Activated T-cell treated with anti-CD3 and anti-CD28 coated beads for 48 hours (primary cell): ENCODE results near the gene ARHGAP6.

Experiments
- DNase-seq: peaks from one replicate; pipeline ENCODE4 v3.0.0-alpha.2; 2020; ENCODE audit warnings: low read depth

Gene ARHGAP6

DNA sequence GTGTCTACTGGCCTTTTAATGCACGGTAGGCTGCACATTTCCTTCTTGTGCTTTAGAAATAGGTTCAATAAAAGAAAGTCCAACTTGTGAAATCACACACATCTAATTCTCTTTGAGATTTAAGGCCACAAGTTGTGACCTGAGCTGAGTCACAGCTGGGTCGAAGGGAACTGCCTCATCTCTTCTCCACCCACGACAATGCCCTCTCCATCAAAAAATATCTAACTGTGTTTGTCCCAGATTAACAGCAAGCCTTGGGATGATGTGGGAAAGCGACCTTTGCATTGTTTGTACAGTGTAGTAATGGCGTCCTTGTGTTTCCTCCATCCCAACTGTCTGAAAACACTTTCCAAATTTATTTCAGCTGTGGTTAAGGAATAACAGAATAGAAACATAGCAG, 203.6 kb downstream of the ARHGAP6 start:
- no peak for DNase-seq

DNA sequence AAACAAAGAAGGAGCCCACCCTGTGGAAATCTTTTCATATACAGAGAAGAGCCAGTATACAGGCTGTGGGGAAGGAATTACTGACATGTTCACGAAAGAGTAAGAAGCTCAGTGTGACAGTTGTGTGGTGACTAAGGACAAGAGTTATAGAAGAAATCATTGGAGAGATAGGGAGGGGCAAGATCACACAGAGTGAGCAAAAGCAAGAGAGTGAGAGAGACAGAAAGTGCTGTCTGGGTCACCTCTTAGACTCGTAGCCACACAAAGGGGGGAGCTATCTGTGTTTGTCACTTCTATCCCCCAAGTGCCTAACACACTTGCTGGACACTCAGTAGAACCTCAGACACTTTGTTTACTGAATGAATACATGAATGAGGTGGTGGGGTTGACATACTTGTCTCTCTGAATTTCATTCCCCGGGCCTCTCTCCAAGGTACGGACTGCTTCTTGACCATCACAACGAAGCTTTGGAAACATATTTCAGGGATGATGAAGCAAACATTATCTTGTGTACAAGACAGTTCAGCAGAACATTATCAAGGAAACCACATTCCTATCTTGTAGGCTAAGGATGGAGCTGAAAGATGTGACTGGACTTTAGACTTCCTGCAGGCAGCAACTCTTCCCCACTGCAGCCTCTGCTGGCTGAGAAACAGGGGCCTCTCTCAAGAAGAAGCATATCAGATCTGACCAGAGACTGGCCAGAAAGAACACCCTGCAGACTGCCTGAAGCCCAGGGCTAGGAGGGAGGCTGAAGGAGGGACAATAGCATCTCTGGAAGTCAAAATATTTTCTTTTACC, 204.3 kb downstream of the ARHGAP6 start:
- DNase-seq = no peak

DNA sequence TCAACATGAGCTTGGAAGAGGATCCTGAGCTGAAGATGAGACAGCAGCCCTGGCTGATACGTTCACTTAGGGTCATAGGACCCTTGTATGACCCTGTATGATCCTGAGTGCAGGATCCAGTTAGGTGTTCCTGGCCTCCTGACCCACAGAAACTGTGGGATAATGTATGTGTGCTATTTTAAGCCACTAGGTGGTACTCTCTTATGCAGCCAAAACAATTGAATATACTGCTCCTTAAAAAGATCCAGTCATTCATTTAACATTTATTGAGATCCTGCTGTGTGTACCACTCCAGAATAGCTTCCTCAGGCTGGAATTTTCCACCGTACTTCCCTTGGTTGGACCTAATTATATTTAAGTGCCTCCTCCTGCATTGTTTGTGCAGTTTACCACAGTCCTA, 205.4 kb downstream of the ARHGAP6 start:
- no peak for DNase-seq

DNA sequence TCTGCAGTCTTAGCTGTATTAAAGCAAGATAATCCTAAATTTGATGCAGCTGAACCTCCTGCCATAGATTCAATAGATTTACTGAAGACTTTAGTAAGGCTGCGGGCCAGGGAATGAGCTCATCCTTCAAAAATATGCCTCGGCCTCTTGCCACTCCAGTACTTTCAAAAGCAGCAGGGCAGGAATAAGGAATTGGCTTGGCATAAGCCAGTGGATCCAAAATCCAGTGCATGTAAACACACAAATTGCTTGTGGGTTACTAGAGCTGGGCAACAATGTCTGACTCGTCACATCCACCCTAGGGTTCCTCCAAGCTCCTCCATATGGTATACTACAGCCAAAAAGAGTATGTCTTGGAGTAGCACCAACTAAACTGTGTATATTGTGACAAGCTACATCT, 207.6 kb downstream of the ARHGAP6 start:
- DNase-seq = no peak

DNA sequence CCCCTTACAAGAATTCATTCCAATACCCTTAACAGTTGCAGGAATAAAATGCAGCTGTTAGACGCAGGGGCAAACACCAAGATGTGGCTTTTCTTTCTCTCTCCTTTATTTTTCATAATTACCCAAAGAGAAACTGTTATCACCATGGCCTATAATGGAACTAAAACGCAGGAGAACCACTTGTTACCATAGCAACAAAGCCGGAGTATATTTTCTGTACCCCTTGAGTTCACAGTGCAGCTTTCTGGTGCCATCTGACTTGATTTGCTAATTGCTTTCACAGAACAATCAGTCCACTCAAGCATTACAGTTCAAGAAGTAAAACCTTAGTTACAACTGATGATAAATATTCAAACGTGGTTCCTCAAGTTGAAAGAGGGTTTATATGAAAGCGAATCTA, 214.6 kb downstream of the ARHGAP6 start:
- no peak for DNase-seq

DNA sequence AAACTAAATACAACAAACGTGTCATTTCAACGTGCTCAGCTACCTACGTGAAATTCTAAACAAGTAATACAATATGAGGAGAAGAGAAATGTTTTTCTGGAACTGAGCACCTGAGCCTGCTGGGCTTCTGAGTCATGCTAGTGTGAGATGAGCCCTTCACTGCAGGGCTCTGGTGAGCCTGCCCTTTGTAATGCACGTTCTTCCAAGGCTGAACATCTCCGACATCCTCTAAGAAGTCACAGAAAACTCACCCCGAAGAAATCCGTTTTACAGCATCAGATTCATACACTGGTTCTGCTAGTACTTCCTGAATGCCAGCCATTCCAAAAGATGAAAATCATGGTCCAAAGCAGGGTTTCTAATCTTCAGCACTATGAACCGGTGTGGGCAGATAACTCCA, 215.4 kb downstream of the ARHGAP6 start:
- no peak for DNase-seq

DNA sequence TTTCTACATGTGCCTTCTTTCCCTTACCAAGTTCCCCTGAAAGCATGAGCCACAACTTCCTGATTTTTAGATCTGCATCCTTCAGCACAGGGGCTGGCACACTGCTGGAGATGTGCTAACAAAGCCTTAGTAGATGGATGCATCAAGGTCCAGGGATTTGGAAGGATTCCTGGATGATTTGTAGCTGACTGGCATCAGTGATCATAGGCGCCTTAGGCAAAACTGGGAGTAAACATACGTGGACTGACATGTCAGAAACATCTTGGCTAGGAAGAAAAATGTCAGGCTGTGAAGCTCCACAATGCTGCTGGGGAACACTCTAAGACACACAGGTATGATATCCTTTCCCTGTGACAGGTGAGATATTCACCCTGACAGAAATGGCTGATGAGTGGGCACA, 216.1 kb downstream of the ARHGAP6 start:
- no peak for DNase-seq

DNA sequence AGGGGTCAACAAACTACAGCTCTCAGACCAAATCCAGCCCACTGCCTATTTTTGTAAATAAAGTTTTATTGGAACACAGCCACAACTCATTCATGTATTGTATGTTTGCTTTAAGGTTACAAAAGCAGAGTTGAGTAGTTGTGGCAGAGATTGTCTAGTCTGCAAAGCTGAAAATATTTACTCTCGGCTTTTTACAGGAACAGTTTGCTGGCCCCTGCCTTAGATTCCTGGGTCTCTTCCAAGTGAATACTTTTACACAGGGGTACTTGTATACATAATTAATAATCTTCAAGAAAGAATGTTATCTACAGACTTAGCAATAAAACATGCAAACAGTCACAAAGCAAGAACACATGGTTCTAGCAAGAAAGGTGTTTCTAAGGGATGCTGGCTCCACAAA, 218.3 kb downstream of the ARHGAP6 start:
- DNase-seq = no peak

DNA sequence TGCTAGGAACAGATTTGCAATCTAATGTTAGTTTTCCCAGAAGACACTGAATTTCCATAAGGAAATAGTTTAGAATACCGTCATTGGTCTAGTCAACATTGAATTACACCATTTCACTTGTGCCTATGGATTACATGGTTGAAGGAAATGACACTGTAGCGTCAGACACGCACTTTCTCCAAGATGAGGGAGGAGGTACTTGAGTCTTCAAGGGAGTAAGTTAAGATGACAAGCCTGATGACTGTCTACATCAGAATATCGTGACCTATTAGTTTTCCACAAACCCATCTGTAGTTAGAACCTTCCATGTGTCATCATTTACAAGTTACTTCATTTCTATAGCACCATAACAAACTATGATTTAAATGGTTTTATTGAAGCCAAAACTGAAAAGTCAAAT, 218.8 kb downstream of the ARHGAP6 start:
- no peak for DNase-seq

DNA sequence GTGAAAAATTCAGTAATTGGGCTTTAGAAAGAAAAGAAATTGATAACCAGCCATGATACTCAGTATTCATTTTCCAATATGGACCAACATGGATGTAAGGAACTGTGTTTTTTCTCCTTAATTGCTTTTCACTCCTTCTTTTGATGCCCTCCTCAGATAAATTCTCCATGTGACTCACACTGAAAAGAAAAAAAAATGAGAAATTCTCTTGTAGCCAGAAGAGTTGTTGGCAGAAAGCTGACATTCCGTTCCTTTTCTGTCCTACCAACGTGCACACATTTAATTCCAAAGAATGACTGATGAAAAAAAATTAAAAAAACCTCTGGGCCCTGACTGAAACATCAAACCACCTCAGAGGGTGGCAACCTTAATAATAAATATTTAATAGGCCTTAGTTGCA, 219.4 kb downstream of the ARHGAP6 start:
- no peak for DNase-seq

DNA sequence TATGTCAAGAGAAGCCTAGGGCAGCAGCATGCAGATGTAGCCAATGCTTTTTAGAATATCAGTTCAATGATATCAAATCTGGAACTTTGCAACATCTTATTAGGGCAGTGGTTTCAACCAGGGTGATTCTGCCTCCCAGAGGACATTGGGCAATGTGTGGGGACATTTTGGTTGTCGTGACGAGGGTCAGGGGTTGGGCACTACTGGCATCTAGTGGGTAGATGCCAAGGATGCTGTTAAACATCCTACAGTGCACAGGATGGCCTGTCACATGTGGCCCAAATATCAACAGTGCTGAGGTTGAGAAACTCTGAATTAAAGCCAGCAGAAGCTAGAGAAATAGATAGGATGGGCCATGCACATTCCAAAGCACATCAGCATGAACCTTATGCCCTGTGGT, 220.2 kb downstream of the ARHGAP6 start:
- no peak for DNase-seq

DNA sequence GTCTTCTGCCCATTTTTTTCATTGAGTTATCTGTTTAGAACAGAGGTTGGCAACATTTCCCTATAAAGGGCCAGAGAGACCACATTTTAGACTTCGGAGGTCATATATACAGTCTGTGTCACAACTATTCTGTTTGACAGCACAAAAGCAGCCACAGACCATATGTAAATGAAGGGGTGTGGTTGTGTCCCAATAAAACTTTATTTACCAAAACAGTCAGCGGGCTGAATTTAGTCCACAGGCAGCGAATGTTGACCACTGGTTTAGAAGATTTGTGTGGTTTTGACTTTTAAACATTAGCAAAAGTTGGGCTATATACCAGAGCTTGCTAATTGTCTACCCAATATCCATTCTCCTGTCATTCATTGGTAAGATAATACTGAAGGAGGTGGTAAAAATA, 221.7 kb downstream of the ARHGAP6 start:
- no peak for DNase-seq

DNA sequence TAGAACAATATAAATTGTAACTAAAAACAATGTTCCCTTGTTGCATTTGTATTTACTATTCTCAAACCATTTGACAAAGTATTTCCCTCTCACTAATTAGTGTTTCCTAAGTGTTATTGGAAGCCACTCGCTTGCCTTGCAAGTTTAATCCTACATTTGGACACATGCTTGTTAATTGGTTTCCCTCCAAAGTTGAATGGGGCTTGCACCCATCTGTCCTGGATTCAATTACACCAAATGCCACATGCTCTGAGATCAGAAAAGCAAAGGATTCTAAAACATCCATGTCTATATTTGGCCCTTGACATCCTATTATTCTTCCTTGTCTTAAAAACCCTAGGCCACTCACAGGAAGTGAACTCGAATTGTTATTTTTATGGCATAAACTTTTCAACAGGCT, 225.9 kb downstream of the ARHGAP6 start:
- DNase-seq = no peak

DNA sequence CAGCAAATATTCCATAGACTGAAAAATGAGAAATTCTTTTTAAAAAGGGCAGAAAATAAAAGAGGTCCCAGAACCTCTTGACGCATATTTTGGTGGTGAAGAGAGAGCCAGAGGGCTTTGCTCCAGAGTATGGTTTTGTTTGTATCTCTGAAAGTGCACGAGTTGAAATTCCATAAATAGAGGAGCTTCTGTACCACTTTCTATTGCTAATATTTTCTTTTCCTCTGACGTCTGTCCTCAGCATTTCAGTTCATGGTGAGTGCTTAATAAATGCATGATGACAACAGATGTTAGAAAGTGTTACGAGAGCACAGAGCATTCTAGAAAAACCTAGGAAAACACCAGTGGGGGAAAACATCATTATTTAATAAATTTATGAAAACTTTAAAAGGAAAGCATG, 227.0 kb downstream of the ARHGAP6 start:
- DNase-seq = no peak

DNA sequence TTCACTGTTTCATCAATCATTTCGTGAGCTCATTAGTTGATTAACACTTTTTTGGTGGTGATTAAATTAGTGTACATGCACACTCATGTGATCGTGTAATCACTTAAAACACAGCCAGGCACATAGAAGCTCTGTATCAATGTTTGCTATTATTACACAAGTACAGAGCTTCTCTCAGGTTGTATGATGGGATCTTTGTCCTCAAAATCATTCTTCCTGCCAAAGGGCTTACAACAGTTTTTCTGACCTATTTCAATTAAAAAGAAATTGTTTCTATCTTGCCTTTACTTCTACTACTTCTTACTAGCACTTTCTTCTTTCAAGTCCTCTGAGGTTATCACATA, 227.4 kb downstream of the ARHGAP6 start:
- no peak for DNase-seq

DNA sequence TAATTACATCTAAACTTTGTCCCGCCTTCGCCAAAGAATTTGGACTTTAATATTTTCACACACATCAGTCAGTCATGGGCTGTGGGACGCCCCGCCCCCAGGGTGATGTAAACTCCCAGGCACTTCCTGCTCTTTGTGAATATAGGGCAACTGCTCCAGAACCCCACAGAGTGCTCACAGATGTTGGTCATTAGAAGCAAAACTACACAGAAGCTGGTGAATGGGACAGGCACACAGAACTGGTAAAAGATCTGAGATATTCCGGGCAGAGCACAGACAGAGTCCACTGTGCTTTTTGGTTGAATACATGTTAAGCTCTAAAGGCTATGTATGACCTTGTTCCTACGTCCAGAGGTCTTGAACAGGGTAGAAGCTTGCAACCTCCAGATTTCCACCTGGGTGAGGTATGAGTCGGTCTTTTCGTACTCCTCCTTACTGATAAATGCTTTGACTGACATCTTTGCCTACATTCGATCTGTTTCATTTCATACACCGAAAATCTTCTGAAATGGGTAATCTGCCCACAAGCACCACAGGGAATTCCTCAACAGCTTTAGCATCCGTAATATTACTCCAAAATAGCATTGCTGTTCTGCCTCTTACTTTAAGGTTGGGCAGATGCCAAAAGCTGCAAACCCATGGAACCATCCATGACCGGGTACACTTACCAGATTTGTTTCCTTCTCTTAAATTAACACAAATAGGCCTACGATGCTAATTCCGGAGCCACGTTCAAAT, 227.9 kb downstream of the ARHGAP6 start:
- DNase-seq = no peak

DNA sequence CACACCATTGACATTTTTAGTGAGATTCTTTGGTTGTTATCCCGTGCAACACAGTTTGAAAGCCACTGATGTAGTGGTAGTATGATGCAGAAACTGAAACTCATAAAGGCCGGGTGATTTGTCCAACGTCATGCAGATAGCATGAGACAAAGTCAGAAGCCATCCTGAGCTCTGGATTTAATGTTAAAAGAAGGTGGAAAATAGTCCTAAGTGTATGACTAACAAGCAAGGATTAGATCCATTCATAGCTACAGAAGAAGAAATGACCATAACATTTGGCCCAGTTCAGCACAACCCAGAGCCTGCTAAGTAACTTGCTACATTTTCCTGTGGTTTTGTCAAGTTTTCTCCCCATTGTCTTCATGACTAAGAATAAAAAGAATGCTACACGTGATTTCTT, 230.2 kb downstream of the ARHGAP6 start:
- DNase-seq = no peak

DNA sequence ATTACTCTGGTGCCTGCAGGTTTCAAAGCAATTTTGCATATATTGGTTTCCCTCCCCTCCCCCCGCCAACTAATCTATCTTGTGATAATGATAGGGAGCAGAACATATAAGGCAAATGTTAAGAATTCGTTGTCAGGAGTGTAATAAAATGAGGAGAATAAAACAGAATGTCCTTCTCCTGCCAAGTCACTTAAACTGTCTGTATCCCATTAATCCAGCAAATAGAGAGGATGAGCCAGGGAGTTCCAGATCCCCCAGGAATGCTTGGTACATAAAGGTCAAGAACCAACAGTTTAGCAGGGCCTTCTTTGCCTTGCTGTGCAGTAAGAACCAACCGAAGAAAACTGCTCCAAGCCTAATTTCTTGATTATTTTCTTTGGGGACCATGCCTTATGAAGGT, 231.1 kb downstream of the ARHGAP6 start:
- DNase-seq = no peak

DNA sequence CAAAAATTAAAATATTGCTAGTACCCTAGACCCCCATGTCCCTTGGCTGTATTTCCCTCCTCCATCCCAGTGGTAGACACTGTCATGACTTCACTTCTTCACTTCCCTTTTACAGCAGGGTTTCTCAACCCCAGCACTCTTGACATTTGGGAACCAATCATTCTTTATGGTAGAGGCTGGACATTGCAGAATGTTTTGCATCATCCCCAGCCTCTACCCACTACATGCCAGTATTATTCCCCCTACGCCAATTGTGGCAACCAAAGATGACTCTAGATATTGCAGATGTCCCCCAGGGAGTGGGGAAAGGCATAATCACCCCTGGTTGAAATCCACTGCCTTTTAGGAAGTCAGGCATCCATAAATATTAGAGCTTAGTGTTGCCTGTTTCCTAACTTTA, 233.9 kb downstream of the ARHGAP6 start:
- DNase-seq = no peak

DNA sequence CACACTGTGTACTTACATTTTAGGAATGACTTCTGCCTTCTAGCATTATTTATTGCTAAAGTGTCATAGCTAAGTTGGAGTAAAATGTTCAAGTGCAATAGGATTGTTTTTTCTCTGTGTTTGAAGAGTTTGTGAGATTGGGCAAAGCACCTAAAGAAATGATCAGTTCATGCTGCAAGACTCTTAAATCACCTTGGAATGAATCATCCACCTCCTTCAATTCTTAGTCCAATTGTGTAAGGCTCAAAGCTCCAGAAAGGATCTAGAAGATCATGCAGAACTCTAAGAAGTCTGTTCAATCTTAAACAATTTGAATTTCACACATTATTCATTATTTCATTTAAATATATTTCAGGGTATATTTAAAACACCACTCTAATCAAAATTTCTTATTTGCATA, 235.4 kb downstream of the ARHGAP6 start:
- no peak for DNase-seq

DNA sequence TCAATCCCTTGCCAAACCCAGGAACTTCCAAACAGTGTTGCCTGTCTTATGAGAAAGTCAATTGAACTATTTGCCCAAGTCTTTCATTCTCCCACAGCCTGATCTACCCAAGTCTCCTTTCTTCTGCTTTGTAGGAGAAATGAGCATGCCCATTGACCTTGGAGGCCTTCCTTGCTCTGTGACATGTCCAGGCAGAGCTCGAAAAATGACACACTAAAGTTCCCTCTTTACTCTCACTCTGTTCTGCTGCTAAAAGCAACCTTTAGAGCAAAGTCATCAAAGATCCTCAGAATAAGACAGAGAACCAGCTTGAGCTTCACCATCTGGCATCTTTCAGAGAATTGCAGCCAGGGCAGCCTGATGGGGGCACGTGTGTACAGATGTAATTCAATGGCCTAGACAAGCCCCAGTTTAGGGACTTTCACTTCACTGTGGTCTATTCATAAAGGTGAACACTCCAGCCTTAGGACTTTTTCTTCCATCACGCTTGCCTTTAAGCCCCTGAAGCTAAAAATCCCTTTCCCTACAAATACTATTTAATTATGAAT, 236.1 kb downstream of the ARHGAP6 start:
- DNase-seq = no peak

DNA sequence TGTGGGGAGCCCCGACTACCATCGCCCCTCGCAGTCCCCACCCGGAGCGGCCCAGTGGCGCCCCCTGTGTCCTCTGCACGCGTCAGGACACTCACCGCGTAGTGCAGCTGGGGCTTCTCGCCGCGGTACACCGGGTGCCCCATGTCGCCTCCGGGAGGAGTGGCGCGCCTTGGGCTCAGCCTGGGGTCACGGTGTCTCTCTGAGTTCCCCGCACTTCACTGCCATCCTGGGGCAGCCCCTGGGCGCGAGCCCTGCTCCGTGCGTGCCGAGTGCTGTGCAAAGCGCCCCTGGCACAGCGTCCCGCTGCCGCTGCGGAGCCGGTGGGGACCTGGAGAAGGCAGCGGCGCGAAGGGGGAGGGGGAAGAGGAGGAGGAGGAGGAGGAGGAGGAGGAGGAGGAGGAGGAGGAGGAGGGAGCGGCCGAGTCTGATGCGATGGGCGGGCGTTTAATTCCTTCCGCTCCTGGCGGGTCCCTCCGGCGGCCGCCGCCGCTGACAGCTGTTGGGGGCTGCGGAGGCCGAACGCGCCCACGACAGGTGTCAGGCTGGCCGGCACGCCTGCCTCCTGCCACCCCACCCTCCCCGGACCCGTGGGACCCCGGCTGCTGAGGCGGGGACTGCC, 238.2 kb downstream of the ARHGAP6 start:
- no peak for DNase-seq
